ENCODE data around the gene NFATC2IP.

- TF ChIP-seq, protein P1, sequence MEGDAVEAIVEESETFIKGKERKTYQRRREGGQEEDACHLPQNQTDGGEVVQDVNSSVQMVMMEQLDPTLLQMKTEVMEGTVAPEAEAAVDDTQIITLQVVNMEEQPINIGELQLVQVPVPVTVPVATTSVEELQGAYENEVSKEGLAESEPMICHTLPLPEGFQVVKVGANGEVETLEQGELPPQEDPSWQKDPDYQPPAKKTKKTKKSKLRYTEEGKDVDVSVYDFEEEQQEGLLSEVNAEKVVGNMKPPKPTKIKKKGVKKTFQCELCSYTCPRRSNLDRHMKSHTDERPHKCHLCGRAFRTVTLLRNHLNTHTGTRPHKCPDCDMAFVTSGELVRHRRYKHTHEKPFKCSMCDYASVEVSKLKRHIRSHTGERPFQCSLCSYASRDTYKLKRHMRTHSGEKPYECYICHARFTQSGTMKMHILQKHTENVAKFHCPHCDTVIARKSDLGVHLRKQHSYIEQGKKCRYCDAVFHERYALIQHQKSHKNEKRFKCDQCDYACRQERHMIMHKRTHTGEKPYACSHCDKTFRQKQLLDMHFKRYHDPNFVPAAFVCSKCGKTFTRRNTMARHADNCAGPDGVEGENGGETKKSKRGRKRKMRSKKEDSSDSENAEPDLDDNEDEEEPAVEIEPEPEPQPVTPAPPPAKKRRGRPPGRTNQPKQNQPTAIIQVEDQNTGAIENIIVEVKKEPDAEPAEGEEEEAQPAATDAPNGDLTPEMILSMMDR (IDR thresholded peaks at IDR 0.05): no peak
- TF ChIP-seq POLR2A (IDR thresholded peaks at IDR 0.05): no peak
These were observed 12.0 kb upstream of the NFATC2IP start for GRCh38 chr16:28938721-28939120.

All from esophagus squamous epithelium (tissue), 4 donors.